HEK293 (cell line): ENCODE data around the gene VEZF1.

Experiments used
- FEZF1 ChIP-seq: fragments of 450-650 bp; formaldehyde crosslinking; IDR thresholded peaks from 2 replicates; pipeline ENCODE4 v1.5.1; 2016; ENCODE audit warnings: missing biosample characterization, missing genetic modification characterization
- GFI1B ChIP-seq: fragments of 450-650 bp; formaldehyde crosslinking; IDR thresholded peaks from 2 replicates; pipeline ENCODE4 v1.5.1; 2016; ENCODE audit warnings: missing biosample characterization, missing genetic modification characterization
- HOXA7 ChIP-seq: sonication (generic); formaldehyde crosslinking; IDR thresholded peaks from 2 replicates; pipeline ENCODE4 v1.8.1; 2022; ENCODE audit warnings: missing genetic modification reagents, borderline replicate concordance
- KLF16 ChIP-seq: fragments of 450-650 bp; formaldehyde crosslinking; IDR thresholded peaks from 2 replicates; pipeline ENCODE4 v1.5.1; 2017; ENCODE audit warnings: missing biosample characterization, missing genetic modification characterization
- SP3 ChIP-seq: fragments of 450-650 bp; formaldehyde crosslinking; IDR thresholded peaks from 2 replicates; pipeline ENCODE4 v1.5.1; 2016; ENCODE audit warnings: missing biosample characterization, missing genetic modification characterization
- ZBTB11 ChIP-seq: fragments of 450-650 bp; formaldehyde crosslinking; conservative IDR thresholded peaks from 2 replicates; pipeline ENCODE4 v1.5.1; 2016; ENCODE audit warnings: low read depth, missing biosample characterization, missing genetic modification characterization
- ZNF140 ChIP-seq: fragments of 450-650 bp; formaldehyde crosslinking; IDR thresholded peaks from 2 replicates; pipeline ENCODE4 v1.5.1; 2016; ENCODE audit warnings: missing biosample characterization, missing genetic modification characterization
- ZNF221 ChIP-seq: fragments of 450-650 bp; formaldehyde crosslinking; IDR thresholded peaks from 2 replicates; pipeline ENCODE4 v1.5.1; 2017; ENCODE audit warnings: missing biosample characterization, missing genetic modification characterization, borderline replicate concordance
- ZNF266 ChIP-seq: fragments of 450-650 bp; formaldehyde crosslinking; IDR thresholded peaks from 2 replicates; pipeline ENCODE4 v1.5.1; 2016; ENCODE audit warnings: missing biosample characterization, missing genetic modification characterization, low read depth
- ZNF335 ChIP-seq: fragments of 450-650 bp; formaldehyde crosslinking; conservative IDR thresholded peaks from 2 replicates; pipeline ENCODE4 v1.5.1; 2016; ENCODE audit warnings: missing biosample characterization, missing genetic modification characterization
- ZNF362 ChIP-seq: fragments of 450-650 bp; formaldehyde crosslinking; IDR thresholded peaks from 2 replicates; pipeline ENCODE4 v1.5.1; 2016; ENCODE audit warnings: missing biosample characterization, missing genetic modification characterization
- ZNF518A ChIP-seq: fragments of 450-650 bp; formaldehyde crosslinking; conservative IDR thresholded peaks from 2 replicates; pipeline ENCODE4 v1.5.1; 2016; ENCODE audit warnings: low read depth, missing biosample characterization, missing genetic modification characterization
- ZNF544 ChIP-seq: fragments of 450-650 bp; formaldehyde crosslinking; IDR thresholded peaks from 2 replicates; pipeline ENCODE4 v1.5.0; 2017; ENCODE audit warnings: missing biosample characterization, missing genetic modification characterization
- ZNF600 ChIP-seq: fragments of 450-650 bp; formaldehyde crosslinking; IDR thresholded peaks from 2 replicates; pipeline ENCODE4 v1.5.1; 2016; ENCODE audit warnings: missing biosample characterization, missing genetic modification characterization
- ZNF658 ChIP-seq: fragments of 450-650 bp; formaldehyde crosslinking; IDR thresholded peaks from 2 replicates; pipeline ENCODE4; 2016; ENCODE audit warnings: missing biosample characterization, missing genetic modification characterization
- ZNF660 ChIP-seq: fragments of 450-650 bp; IDR thresholded peaks from 2 replicates; pipeline ENCODE4 v1.5.1; 2018; ENCODE audit warnings: missing biosample characterization, mild to moderate bottlenecking, missing genetic modification characterization
- ZNF670 ChIP-seq: fragments of 450-650 bp; formaldehyde crosslinking; IDR thresholded peaks from 2 replicates; pipeline ENCODE4 v1.5.1; 2016; ENCODE audit warnings: missing biosample characterization, missing genetic modification characterization, low read depth
- ZNF677 ChIP-seq: fragments of 450-650 bp; IDR thresholded peaks from 2 replicates; pipeline ENCODE4 v1.5.0; 2018; ENCODE audit warnings: missing biosample characterization, mild to moderate bottlenecking, missing genetic modification characterization, moderate library complexity
- ZNF707 ChIP-seq: fragments of 450-650 bp; formaldehyde crosslinking; IDR thresholded peaks from 2 replicates; pipeline ENCODE4 v1.5.1; 2016; ENCODE audit warnings: missing biosample characterization, missing genetic modification characterization
- ZNF76 ChIP-seq: fragments of 450-650 bp; formaldehyde crosslinking; IDR thresholded peaks from 2 replicates; pipeline ENCODE4; 2016; ENCODE audit warnings: low read depth, missing biosample characterization, missing genetic modification characterization, borderline replicate concordance
- ZNF768 ChIP-seq: fragments of 450-650 bp; formaldehyde crosslinking; IDR thresholded peaks from 2 replicates; pipeline ENCODE4 v1.5.1; 2018; ENCODE audit warnings: missing biosample characterization, mild to moderate bottlenecking, missing genetic modification characterization
- ZSCAN16 ChIP-seq: fragments of 450-650 bp; formaldehyde crosslinking; IDR thresholded peaks from 2 replicates; pipeline ENCODE4 v1.5.1; 2016; ENCODE audit warnings: missing biosample characterization, missing genetic modification characterization
- ZSCAN4 ChIP-seq: fragments of 450-650 bp; formaldehyde crosslinking; IDR thresholded peaks from 2 replicates; pipeline ENCODE4 v1.5.1; 2017; ENCODE audit warnings: missing biosample characterization, missing genetic modification characterization
- ZSCAN5A ChIP-seq: fragments of 450-650 bp; formaldehyde crosslinking; IDR thresholded peaks from 2 replicates; pipeline ENCODE4 v1.5.1; 2016; ENCODE audit warnings: missing biosample characterization, missing genetic modification characterization

The VEZF1 gene

GRCh38 chr17:57988301-57989250 lies 522 bp upstream of the VEZF1 start (continued):
- TF ChIP-seq ZNF768 (tag by site-specific recombination) (no peak), ZNF76 (peak; percentile 60; the same call in 1 of the 2 replicates), ZNF677 (tag by site-specific recombination) (no peak), ZSCAN16 (tag by site-specific recombination) (0 out of 2 replicates have a peak, but pooled peaks have one; percentile 33), ZNF707 (no peak), ZNF544 (tag by site-specific recombination) (no peak), ZNF335 (tag by site-specific recombination) (peak; percentile 36), ZNF600 (tag by site-specific recombination) (peak; percentile 85), ZBTB11 (tag by site-specific recombination) (0 out of 2 replicates have a peak, but pooled peaks have one; percentile 11), HOXA7 (CRISPR knock-in tag) (no peak), SP3 (tag by site-specific recombination) (peak; percentile 49), KLF16 (tag by site-specific recombination) (peak; percentile 49; the same call in 1 of the 2 replicates), ZNF658 (tag by site-specific recombination) (no peak), ZSCAN4 (tag by site-specific recombination) (peak; percentile 21; the same call in 1 of the 2 replicates), ZNF518A (tag by site-specific recombination) (no peak), ZNF266 (tag by site-specific recombination) (no peak), GFI1B (tag by site-specific recombination) (no peak), FEZF1 (tag by site-specific recombination) (no peak), ZNF140 (tag by site-specific recombination) (no peak), ZNF660 (tag by site-specific recombination) (no peak), ZSCAN5A (tag by site-specific recombination) (no peak), ZNF670 (tag by site-specific recombination) (no peak), ZNF362 (tag by site-specific recombination) (no peak), ZNF221 (tag by site-specific recombination) (no peak)
